ENCODE data around the gene SLC35F3. TPM values are rescaled to one million over a fixed set of nuclear protein-coding genes. Genes with fewer than 3 reads are reported as not detected.

Gene SLC35F3
- total and polyA plus RNA-seq, 9 of the 15 experiments (the other 6 are each of a cell fraction or from before 2014, with no cell fraction given) = 0.04 to 0.07 (median 0.04) TPM; not detected in 6

GRCh38 chr1:233865902-233866301 lies 38.6 kb upstream of the SLC35F3 start:
- ChIA-PET CTCF (ENCODE audit: low intra/inter-chr PET ratio) (no interaction called here), POLR2A (no interaction called here)
- Histone ChIP-seq H3K4me1 (replicated peaks in 1 of 2; ENCODE audit: control insufficient read depth in 2 of 2, insufficient read depth in 2 of 2, low read length in 2 of 2) (no peaks in the 10 kb centered on the region), H3K27me3 (ENCODE audit: control insufficient read depth in 2 of 2, insufficient read depth in 2 of 2, low read length in 2 of 2) (no peaks in the 10 kb centered on the region), H4K20me1 (replicated peaks; ENCODE audit: control insufficient read depth, insufficient read depth, low read length) (no peaks in the 10 kb centered on the region), H3K4me3 (no peak overlapping the region), H2AFZ (ENCODE audit: low read depth, low read length) (no peak overlapping the region), H3K9me1 (ENCODE audit: control insufficient read depth, insufficient read depth, low read length) (no peaks in the 10 kb centered on the region), H3K36me3 (ENCODE audit: control insufficient read depth, insufficient read depth, low read length) (no peaks in the 10 kb centered on the region), H3K27ac (ENCODE audit: extremely low read depth, low read depth, low read length) (no peak overlapping the region), H3K79me2 (ENCODE audit: control insufficient read depth, insufficient read depth, low read length) (no peaks in the 10 kb centered on the region), H3K9ac (ENCODE audit: insufficient read depth in 1 of 2, low read depth in 2 of 2, low read length in 2 of 2) (no peak overlapping the region), H3K4me2 (ENCODE audit: insufficient read depth, low read length) (no peak overlapping the region), H3K9me3 (replicated peaks; ENCODE audit: control insufficient read depth, insufficient read depth, low read depth, low read length) (no peaks in the 10 kb centered on the region; the same call in 1 of the 2 replicates)
- DNase-seq (ENCODE audit: extremely low read depth in 1 of 4, low spot score in 3 of 4) (no peak), ATAC-seq (no peak), FAIRE-seq (no peak)
- intact Hi-C loops (cut with micrococcal nuclease) = no loop called here
- TF ChIP-seq CEBPZ (IDR thresholded peaks at IDR 0.05; ENCODE audit: borderline replicate concordance, low read depth, low read length) (no peak), ZSCAN32 (CRISPR knock-in tag; IDR thresholded peaks at IDR 0.05) (no peak), FOXA3 (CRISPR knock-in tag; conservative IDR thresholded peaks at IDR 0.05 in 1 of 2, IDR thresholded peaks at IDR 0.05 in 1 of 2) (no peak), POLR3G (IDR thresholded peaks at IDR 0.05; ENCODE audit: extremely low read depth, insufficient read length, insufficient replicate concordance) (no peak), BDP1 (IDR thresholded peaks at IDR 0.05; ENCODE audit: insufficient read depth, insufficient read length) (no peak), ZNF12 (CRISPR knock-in tag; IDR thresholded peaks at IDR 0.05) (no peak), POLR2AphosphoS2 (IDR thresholded peaks at IDR 0.05; ENCODE audit: low read length) (no peak), OTX1 (CRISPR knock-in tag; IDR thresholded peaks at IDR 0.05) (no peak), ZNF655 (CRISPR knock-in tag; IDR thresholded peaks at IDR 0.05) (no peak), RBM39 (optimal IDR thresholded peaks at IDR 0.05; ENCODE audit: low read depth, low read length) (no peak), SRSF9 (IDR thresholded peaks at IDR 0.05; ENCODE audit: borderline replicate concordance, low read depth, low read length) (no peak), ESRRA (IDR thresholded peaks at IDR 0.05; ENCODE audit: borderline replicate concordance, low read depth) (no peak), BMI1 (IDR thresholded peaks at IDR 0.05; ENCODE audit: low read length) (no peak), IRF1 (CRISPR knock-in tag; IDR thresholded peaks at IDR 0.05; ENCODE audit: borderline replicate concordance) (no peak), ZEB2 (IDR thresholded peaks at IDR 0.05) (no peak)
- TF ChIP-seq, protein P1, sequence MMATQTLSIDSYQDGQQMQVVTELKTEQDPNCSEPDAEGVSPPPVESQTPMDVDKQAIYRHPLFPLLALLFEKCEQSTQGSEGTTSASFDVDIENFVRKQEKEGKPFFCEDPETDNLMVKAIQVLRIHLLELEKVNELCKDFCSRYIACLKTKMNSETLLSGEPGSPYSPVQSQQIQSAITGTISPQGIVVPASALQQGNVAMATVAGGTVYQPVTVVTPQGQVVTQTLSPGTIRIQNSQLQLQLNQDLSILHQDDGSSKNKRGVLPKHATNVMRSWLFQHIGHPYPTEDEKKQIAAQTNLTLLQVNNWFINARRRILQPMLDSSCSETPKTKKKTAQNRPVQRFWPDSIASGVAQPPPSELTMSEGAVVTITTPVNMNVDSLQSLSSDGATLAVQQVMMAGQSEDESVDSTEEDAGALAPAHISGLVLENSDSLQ (IDR thresholded peaks at IDR 0.05) = no peak
- in situ Hi-C loops (cut with MboI) = no loop called here
- no TSS peak for BruUV-seq (replicated peaks)
- 0% methylated on average over 1 of the region's 1 CpG for WGBS (ENCODE audit: insufficient coverage, low coverage, missing lambda C conversion rate)

Measured in K562 (cell line).